ENCODE measurements around the gene GHRH.

GHRH gene

DNA sequence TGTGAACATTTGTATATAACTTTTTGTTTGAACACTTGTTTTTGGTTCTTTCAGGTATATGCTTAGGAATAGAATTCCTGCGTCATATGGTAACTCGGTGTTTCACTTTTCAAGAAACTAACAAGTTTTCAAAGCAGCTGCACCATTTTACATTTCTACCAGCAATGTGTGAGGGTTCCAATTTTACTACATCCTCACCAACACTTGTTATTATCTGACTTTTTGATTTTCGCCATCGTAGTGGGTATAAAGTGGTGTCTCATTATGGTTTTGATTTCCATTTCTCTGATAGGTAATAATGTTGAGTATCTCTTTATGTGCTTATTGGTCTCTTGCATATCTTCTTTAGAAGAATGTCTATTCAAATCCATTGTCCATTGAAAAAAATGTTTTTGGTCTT lies 42.6 kb downstream of the GHRH start:
- no peak for DNase-seq (ENCODE audit: low spot score)
- Histone ChIP-seq H3K27ac (no peak overlapping the region), H3K4me3 (no peak overlapping the region)
- TF ChIP-seq, protein P1, sequence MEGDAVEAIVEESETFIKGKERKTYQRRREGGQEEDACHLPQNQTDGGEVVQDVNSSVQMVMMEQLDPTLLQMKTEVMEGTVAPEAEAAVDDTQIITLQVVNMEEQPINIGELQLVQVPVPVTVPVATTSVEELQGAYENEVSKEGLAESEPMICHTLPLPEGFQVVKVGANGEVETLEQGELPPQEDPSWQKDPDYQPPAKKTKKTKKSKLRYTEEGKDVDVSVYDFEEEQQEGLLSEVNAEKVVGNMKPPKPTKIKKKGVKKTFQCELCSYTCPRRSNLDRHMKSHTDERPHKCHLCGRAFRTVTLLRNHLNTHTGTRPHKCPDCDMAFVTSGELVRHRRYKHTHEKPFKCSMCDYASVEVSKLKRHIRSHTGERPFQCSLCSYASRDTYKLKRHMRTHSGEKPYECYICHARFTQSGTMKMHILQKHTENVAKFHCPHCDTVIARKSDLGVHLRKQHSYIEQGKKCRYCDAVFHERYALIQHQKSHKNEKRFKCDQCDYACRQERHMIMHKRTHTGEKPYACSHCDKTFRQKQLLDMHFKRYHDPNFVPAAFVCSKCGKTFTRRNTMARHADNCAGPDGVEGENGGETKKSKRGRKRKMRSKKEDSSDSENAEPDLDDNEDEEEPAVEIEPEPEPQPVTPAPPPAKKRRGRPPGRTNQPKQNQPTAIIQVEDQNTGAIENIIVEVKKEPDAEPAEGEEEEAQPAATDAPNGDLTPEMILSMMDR (IDR thresholded peaks at IDR 0.05), result no peak

DNA sequence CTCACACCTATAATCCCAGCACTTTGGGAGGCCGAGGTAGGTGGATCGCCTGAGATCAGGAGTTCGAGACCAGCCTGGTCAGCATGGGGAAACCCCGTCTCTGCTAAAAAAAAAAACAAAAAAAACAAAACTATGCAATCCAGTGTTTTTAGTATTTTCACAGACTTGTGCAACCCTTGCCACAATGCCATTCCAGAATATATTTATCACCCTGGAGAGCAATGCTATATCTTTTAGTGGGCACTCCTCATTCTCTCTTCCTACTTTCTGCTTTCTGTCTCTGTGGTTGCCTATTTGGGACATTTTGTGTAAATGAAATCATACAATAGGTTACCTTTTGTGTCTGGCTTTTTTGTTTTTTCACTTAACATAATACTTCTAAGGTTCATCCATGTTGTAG lies 43.2 kb downstream of the GHRH start:
- no peak overlapping the region for H3K27ac ChIP-seq
- no peak overlapping the region for H3K4me3 ChIP-seq
- TF ChIP-seq, protein P1 (IDR thresholded peaks at IDR 0.05), result no peak
- DNase-seq (ENCODE audit: low spot score), result no peak

DNA sequence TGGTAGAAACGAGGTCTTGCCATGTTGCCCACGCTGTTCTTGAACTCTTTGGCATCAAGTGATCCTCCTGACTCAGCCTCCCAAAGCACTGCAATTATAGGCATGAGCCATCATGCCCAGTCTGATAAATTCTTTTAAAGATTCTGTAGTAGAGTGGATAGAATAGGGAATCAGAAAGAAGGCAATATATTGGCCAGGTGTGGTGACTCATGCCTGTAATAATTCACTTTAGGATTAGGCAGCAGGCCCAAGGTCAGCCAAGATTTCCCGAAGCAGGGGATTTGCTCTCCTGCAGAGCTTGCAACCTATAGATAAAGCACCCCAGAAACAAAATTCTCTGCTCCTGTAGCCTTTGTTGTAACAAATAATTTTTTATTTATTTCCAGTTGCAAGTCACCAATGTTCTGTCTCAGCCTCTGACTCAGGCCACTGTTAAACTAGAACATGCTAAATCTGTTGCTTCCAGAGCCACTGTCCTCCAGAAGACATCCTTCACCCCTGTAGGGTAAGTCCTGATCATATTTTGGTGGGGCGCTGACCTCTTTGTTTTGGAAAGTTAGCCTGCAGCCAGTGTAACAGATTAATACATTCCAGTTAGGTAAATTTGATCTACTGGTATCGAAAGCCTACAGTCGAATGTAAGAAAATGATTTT lies 51.8 kb downstream of the GHRH start:
- no peak overlapping the region for H3K27ac ChIP-seq
- TF ChIP-seq, protein P1 (IDR thresholded peaks at IDR 0.05), result no peak
- no peak overlapping the region for H3K4me3 ChIP-seq
- DNase-seq (ENCODE audit: low spot score), result no peak

DNA sequence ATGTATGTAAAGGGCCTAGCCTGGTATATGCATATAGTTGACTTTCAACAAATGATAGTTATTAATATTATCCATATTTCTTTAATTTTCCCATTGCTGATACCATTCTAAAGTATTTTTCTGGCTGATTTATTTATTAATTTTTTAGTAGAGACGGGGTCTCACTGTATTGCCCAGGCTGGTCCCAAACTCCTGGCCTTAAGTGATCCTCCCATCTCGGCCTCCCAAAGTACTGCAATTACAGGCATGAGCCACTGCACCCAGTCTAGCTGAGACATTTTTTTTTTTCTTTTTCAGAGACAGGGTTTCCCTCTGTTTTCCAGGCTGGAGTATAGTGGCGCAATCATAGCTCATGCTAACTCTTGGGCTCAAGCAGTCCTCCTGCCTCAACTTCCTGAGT lies 52.4 kb downstream of the GHRH start:
- Histone ChIP-seq H3K4me3 (no peak overlapping the region), H3K27ac (no peak overlapping the region)
- TF ChIP-seq, protein P1 (IDR thresholded peaks at IDR 0.05), result no peak
- DNase-seq (ENCODE audit: low spot score), result no peak

DNA sequence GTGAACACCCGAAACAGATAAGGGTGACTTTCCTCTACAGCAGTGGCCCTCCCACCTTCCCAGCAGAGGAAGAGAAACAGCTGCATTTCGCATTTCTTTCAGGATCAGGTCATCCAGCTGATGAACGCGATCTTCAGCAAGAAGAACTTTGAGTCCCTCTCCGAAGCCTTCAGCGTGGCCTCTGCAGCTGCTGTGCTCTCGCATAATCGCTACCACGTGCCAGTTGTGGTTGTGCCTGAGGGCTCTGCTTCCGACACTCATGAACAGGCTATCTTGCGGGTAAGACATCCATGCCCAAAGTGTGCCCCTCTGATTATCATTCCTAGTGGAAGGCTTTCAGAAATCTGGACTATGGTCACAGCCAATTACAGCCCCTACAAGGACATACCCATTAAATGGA lies 54.4 kb downstream of the GHRH start:
- H3K4me3 ChIP-seq, result no peak overlapping the region
- DNase-seq (ENCODE audit: low spot score), result no peak
- TF ChIP-seq, protein P1 (IDR thresholded peaks at IDR 0.05), result no peak
- H3K27ac ChIP-seq, result no peak overlapping the region

DNA sequence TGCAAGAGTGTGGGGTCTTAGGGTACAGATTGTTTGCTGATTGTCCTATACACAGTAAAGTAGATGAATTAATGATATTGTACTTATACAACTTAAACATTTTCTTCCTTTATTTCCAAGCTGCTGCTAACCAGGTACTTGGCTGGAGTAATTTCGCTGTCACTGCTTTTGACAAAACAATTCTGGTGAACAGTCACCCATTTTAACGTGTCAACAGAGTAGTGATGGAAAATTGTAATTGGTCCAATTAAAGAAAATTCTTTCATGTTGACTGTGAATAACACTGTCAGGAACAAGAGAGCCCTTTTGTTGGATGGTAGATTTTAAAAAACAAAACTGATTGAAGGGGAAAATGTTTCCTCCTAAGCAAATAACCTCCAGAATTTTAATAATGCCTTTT lies 55.8 kb downstream of the GHRH start:
- H3K27ac ChIP-seq, result no peak overlapping the region
- H3K4me3 ChIP-seq, result no peak overlapping the region
- no peak for DNase-seq (ENCODE audit: low spot score)
- TF ChIP-seq, protein P1 (IDR thresholded peaks at IDR 0.05), result no peak

DNA sequence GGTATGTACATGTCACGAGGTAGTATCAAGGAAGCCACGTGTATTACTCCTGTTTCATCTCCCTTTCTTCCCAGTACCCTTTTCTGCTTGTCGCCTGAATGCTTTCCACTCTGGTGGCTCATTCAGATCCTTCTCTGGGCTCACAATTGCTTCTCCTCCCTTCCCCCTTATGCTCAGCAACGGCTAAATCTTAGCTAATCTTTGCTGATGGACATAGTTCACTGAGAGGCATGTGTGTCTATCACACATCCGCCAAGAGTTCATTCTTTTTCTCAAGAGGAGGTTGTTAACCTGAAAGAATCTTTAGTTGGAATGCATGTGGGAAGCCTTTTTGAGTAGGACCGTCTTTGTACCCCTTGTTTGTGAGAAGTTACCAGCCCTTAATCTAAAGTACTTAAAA lies 56.5 kb downstream of the GHRH start:
- no peak for DNase-seq (ENCODE audit: low spot score)
- peak overlapping the region in 1 of 2 donors; percentile 10 for H3K27ac ChIP-seq
- TF ChIP-seq, protein P1 (IDR thresholded peaks at IDR 0.05), result no peak
- no peak overlapping the region for H3K4me3 ChIP-seq
